MCF 10A (cell line): ENCODE data around the gene RAI1. TPM values are rescaled to one million over a fixed set of nuclear protein-coding genes. Genes with fewer than 3 reads are reported as not detected.

Experiments used
- BruUV-seq: library from RNA; stranded (reverse); fragments of 400-500 nt; replicated peaks from 2 replicates; lab custom pipeline; 2021; lab: Mats Ljungman, UMichigan
- CTCF ChIA-PET: fragments of 300-600 bp; sonication (Branson Sonifier 250); formaldehyde crosslinking; extraction: SDS; loops from one replicate; lab custom pipeline; 2021; ENCODE audit warnings: antibody characterized with exemption, inconsistent platforms; lab: Yijun Ruan, JAX
- POLR2A ChIA-PET: fragments of 300-600, 350-650 bp; sonication (Branson Sonifier 250); formaldehyde crosslinking; extraction: SDS; loops from one replicate; lab custom pipeline; 2020; ENCODE audit warnings: antibody characterized with exemption, inconsistent platforms; lab: Yijun Ruan, JAX
- DNase-seq: peaks from one replicate; pipeline ENCODE4 v3.0.0-alpha.2; 2018; ENCODE audit not compliant: unreplicated experiment
- H3K27ac Mint-ChIP-seq: one replicate; pipeline ENCODE4 v1.8.0; 2022; ENCODE audit warnings: mild to moderate bottlenecking, low read depth, mixed read lengths; ENCODE audit not compliant: unreplicated experiment
- H3K27me3 Mint-ChIP-seq: one replicate; pipeline ENCODE4 v1.8.0; 2022; ENCODE audit warnings: mixed read lengths; ENCODE audit not compliant: insufficient read depth, unreplicated experiment
- H3K36me3 Mint-ChIP-seq: one replicate; pipeline ENCODE4 v1.8.0; 2022; ENCODE audit warnings: mild to moderate bottlenecking, moderate library complexity, mixed read lengths; ENCODE audit not compliant: insufficient read depth, unreplicated experiment
- H3K4me1 Mint-ChIP-seq: one replicate; pipeline ENCODE4 v1.8.0; 2022; ENCODE audit warnings: mixed read lengths; ENCODE audit not compliant: insufficient read depth, unreplicated experiment
- H3K4me3 Mint-ChIP-seq: one replicate; pipeline ENCODE4 v1.8.0; 2022; ENCODE audit warnings: mild to moderate bottlenecking, moderate library complexity, mixed read lengths; ENCODE audit not compliant: unreplicated experiment
- H3K9me3 Mint-ChIP-seq: one replicate; pipeline ENCODE4 v1.8.0; 2022; ENCODE audit warnings: mixed read lengths; ENCODE audit not compliant: unreplicated experiment
- intact Hi-C: fragments of 100-400 bp; cut with micrococcal nuclease; formaldehyde crosslinking; loops from 2 replicates; pipeline ENCODE4 v1.14.1; 2022
- total RNA-seq: library from RNA; stranded (reverse); gene quantifications from 2 replicates; pipeline ENCODE4 v1.2.3, GENCODE V29; 2022
- TF ChIP-seq, protein P1 (sequence below): fragments of 200-600 bp; IDR thresholded peaks from one replicate; pipeline ENCODE4 v1.8.0; 2022; ENCODE audit warnings: antibody characterized with exemption, mild to moderate bottlenecking; ENCODE audit not compliant: unreplicated experiment

Gene RAI1
- total RNA-seq, 1 experiment from 2014 or later = 30.4 TPM

- intact Hi-C loops = no loop called here
- no peak overlapping the region for H3K4me3 Mint-ChIP-seq
- no TSS peak for BruUV-seq
- H3K4me1 Mint-ChIP-seq = no peaks in the 10 kb centered on the region
- no peak overlapping the region for H3K27ac Mint-ChIP-seq
- H3K27me3 Mint-ChIP-seq = no peaks in the 10 kb centered on the region
- TF ChIP-seq, protein P1, sequence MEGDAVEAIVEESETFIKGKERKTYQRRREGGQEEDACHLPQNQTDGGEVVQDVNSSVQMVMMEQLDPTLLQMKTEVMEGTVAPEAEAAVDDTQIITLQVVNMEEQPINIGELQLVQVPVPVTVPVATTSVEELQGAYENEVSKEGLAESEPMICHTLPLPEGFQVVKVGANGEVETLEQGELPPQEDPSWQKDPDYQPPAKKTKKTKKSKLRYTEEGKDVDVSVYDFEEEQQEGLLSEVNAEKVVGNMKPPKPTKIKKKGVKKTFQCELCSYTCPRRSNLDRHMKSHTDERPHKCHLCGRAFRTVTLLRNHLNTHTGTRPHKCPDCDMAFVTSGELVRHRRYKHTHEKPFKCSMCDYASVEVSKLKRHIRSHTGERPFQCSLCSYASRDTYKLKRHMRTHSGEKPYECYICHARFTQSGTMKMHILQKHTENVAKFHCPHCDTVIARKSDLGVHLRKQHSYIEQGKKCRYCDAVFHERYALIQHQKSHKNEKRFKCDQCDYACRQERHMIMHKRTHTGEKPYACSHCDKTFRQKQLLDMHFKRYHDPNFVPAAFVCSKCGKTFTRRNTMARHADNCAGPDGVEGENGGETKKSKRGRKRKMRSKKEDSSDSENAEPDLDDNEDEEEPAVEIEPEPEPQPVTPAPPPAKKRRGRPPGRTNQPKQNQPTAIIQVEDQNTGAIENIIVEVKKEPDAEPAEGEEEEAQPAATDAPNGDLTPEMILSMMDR = no peak
- DNase-seq = no peak
- no peaks in the 10 kb centered on the region for H3K9me3 Mint-ChIP-seq
- POLR2A ChIA-PET = no interaction called here
- H3K36me3 Mint-ChIP-seq = peaks cover 33% of the 10 kb centered on the region
- CTCF ChIA-PET = interaction anchor here (0.6 to 1.5 kb wide), 2 partner anchors 10 to 21 kb away, joined by 3 to 4 read pairs; no protein-coding TSS in a partner anchor
These were observed 114.0 kb downstream of the RAI1 start for GRCh38 chr17:17795296-17795695.

DNA sequence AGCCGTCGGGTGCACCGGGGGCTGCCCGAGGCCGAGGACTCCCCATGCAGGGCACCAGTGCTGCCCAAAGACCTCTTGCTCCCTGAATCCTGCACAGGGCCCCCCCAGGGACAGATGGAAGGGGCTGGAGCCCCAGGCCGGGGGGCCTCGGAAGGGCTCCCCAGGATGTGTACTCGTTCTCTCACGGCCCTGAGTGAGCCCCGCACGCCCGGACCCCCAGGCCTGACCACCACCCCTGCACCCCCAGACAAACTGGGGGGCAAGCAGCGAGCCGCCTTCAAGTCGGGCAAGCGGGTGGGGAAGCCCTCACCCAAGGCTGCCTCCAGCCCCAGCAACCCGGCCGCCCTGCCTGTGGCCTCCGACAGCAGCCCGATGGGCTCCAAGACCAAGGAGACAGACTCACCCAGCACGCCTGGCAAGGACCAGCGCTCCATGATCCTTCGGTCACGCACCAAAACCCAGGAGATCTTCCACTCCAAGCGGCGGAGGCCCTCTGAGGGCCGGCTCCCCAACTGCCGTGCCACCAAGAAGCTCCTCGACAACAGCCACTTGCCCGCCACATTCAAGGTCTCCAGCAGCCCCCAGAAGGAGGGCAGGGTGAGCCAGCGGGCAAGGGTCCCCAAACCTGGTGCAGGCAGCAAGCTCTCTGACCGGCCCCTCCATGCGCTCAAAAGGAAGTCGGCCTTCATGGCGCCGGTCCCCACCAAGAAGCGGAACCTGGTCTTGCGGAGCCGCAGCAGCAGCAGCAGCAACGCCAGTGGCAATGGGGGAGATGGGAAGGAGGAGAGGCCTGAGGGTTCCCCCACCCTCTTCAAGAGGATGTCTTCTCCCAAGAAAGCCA is 114.9 kb downstream of the RAI1 start:
- no TSS peak for BruUV-seq
- intact Hi-C loops = no loop called here
- CTCF ChIA-PET = interaction anchor here (0.6 to 1.5 kb wide), 2 partner anchors 21 to 234 kb away, joined by 3 to 4 read pairs; no protein-coding TSS in a partner anchor

GRCh38 chr17:17796787-17797061 is 115.5 kb downstream of the RAI1 start:
- no peaks in the 10 kb centered on the region for H3K4me1 Mint-ChIP-seq
- no peaks in the 10 kb centered on the region for H3K27me3 Mint-ChIP-seq
- H3K9me3 Mint-ChIP-seq = no peaks in the 10 kb centered on the region
- TF ChIP-seq, protein P1 = no peak
- ChIA-PET POLR2A (no interaction called here), CTCF (interaction anchor here (0.6 to 1.5 kb wide), 3 partner anchors 22 to 387 kb away, joined by 3 to 4 read pairs (median 4); no protein-coding TSS in a partner anchor)
- H3K36me3 Mint-ChIP-seq = peaks cover 40% of the 10 kb centered on the region
- no peak overlapping the region for H3K27ac Mint-ChIP-seq
- no peak overlapping the region for H3K4me3 Mint-ChIP-seq
- no peak for DNase-seq
- intact Hi-C loops = no loop called here
- no TSS peak for BruUV-seq

More for the DNA sequence above, 114.9 kb downstream of the RAI1 start:
- POLR2A ChIA-PET = no interaction called here
- Mint-ChIP-seq H3K4me1 (no peaks in the 10 kb centered on the region), H3K9me3 (no peaks in the 10 kb centered on the region), H3K27ac (no peak overlapping the region), H3K27me3 (no peaks in the 10 kb centered on the region), H3K36me3 (peaks cover 38% of the 10 kb centered on the region), H3K4me3 (no peak overlapping the region)
- no peak for DNase-seq
- TF ChIP-seq, protein P1 = no peak

GRCh38 chr17:17797119-17797809 is 116.0 kb downstream of the RAI1 start:
- Mint-ChIP-seq H3K27ac (no peak overlapping the region), H3K36me3 (peaks cover 45% of the 10 kb centered on the region), H3K4me1 (no peaks in the 10 kb centered on the region), H3K4me3 (no peak overlapping the region), H3K9me3 (no peaks in the 10 kb centered on the region), H3K27me3 (no peaks in the 10 kb centered on the region)
- CTCF ChIA-PET = interaction anchor here (0.6 kb wide), 3 partner anchors 10 to 387 kb away, joined by 3 to 4 read pairs (median 3); no protein-coding TSS in a partner anchor
- intact Hi-C loops = no loop called here
- TF ChIP-seq, protein P1 = no peak
- DNase-seq = no peak
- BruUV-seq = no TSS peak
- POLR2A ChIA-PET = interaction anchor here (0.6 kb wide), 1 partner anchor 11 kb away, joined by 3 read pairs; no protein-coding TSS in a partner anchor
